GM23338 (cell line): ENCODE measurements around the gene UBE2C. TPM values are rescaled to one million over a fixed set of nuclear protein-coding genes. Genes with fewer than 3 reads are reported as not detected.

Source experiments
- ATAC-seq: fragments of 200-7000 bp; cut with Tn5 transposase; 3 replicates; pipeline ENCODE4 v1.9.1; 2020
- DNase-seq: peaks from one replicate; pipeline ENCODE4 v3.0.0-alpha.2; 2015; ENCODE audit warnings: low spot score
- H2AFZ ChIP-seq: fragments of 200-600 bp; sonication (generic); 2 replicates; pipeline ENCODE4 v1.8.0; 2016; ENCODE audit warnings: antibody characterized with exemption, mild to moderate bottlenecking, moderate library complexity
- H3F3A ChIP-seq: fragments of 200-600 bp; sonication (generic); replicated peaks from 2 replicates; pipeline ENCODE4 v1.8.0; 2017; ENCODE audit warnings: antibody characterized with exemption, mixed run types, low read depth
- H3K27ac ChIP-seq: fragments of 200-600 bp; sonication (generic); 2 replicates; pipeline ENCODE4 v1.6.1; 2016; ENCODE audit warnings: low read depth
- H3K27me3 ChIP-seq: fragments of 200-600 bp; sonication (generic); 2 replicates; pipeline ENCODE4 v1.8.0; 2016; ENCODE audit warnings: mild to moderate bottlenecking, mixed run types, moderate library complexity; ENCODE audit not compliant: insufficient read depth
- H3K36me3 ChIP-seq: fragments of 200-600 bp; sonication (generic); 2 replicates; pipeline ENCODE4 v1.8.0; 2016; ENCODE audit warnings: mild to moderate bottlenecking; ENCODE audit not compliant: insufficient read depth
- H3K4me1 ChIP-seq: fragments of 200-600 bp; sonication (generic); 2 replicates; pipeline ENCODE4 v1.8.0; 2016; ENCODE audit warnings: mild to moderate bottlenecking, moderate library complexity; ENCODE audit not compliant: insufficient read depth
- H3K4me2 ChIP-seq: fragments of 200-600 bp; sonication (generic); 2 replicates; pipeline ENCODE4 v1.7.1; 2017; ENCODE audit warnings: mixed run types
- H3K4me3 ChIP-seq: fragments of 200-600 bp; sonication (generic); 2 replicates; pipeline ENCODE4 v1.6.1; 2016; ENCODE audit warnings: mixed run types
- H3K79me2 ChIP-seq: fragments of 200-600 bp; sonication (generic); replicated peaks from 2 replicates; pipeline ENCODE4 v1.8.0; 2017; ENCODE audit warnings: mild to moderate bottlenecking; ENCODE audit not compliant: insufficient read depth
- H3K9me2 ChIP-seq: fragments of 200-600 bp; sonication (generic); 2 replicates; pipeline ENCODE4 v1.8.0; 2017; ENCODE audit not compliant: insufficient read depth
- H4K20me1 ChIP-seq: fragments of 200-600 bp; sonication (generic); replicated peaks from 2 replicates; pipeline ENCODE4 v1.8.0; 2017; ENCODE audit warnings: mild to moderate bottlenecking; ENCODE audit not compliant: insufficient read depth
- H3K27ac Mint-ChIP-seq: 2 replicates; pipeline ENCODE4 v1.8.0; 2020; ENCODE audit warnings: inconsistent platforms, mild to moderate bottlenecking, moderate library complexity, mixed read lengths
- H3K27me3 Mint-ChIP-seq: 3 replicates; pipeline ENCODE4 v1.8.0; 2022; ENCODE audit warnings: low read depth, mild to moderate bottlenecking, moderate library complexity, mixed read lengths, inconsistent platforms; ENCODE audit not compliant: insufficient read depth, poor library complexity
- H3K36me3 Mint-ChIP-seq: 3 replicates; pipeline ENCODE4 v1.8.0; 2021; ENCODE audit warnings: low read depth, mild to moderate bottlenecking, inconsistent platforms, moderate library complexity, mixed read lengths
- H3K4me1 Mint-ChIP-seq: 3 replicates; pipeline ENCODE4 v1.8.0; 2020; ENCODE audit warnings: mild to moderate bottlenecking, inconsistent platforms, mixed read lengths
- H3K4me3 Mint-ChIP-seq: 3 replicates; pipeline ENCODE4 v1.8.0; 2021; ENCODE audit warnings: moderate library complexity, mild to moderate bottlenecking, inconsistent platforms, mixed read lengths
- H3K9me3 Mint-ChIP-seq: 3 replicates; pipeline ENCODE4 v1.8.0; 2020; ENCODE audit warnings: moderate library complexity, mild to moderate bottlenecking, inconsistent platforms, mixed read lengths
- CREB1 ChIP-seq: fragments of 250-450 bp; sonication (Bioruptor Pico); IDR thresholded peaks from 2 replicates; pipeline ENCODE4 v1.5.0; 2020; ENCODE audit warnings: low read depth, mild to moderate bottlenecking, moderate library complexity
- EZH2 ChIP-seq: fragments of 200-600 bp; sonication (generic); IDR thresholded peaks from one replicate; pipeline ENCODE4 v1.8.0; 2017; ENCODE audit warnings: antibody characterized with exemption, mild to moderate bottlenecking, low read depth; ENCODE audit not compliant: unreplicated experiment
- JUNB ChIP-seq: IDR thresholded peaks from one replicate; pipeline ENCODE4 v1.6.1; 2016; ENCODE audit warnings: antibody characterized with exemption; ENCODE audit not compliant: unreplicated experiment
- STAT1 ChIP-seq: IDR thresholded peaks from one replicate; pipeline ENCODE4 v1.6.1; 2016; ENCODE audit warnings: antibody characterized with exemption; ENCODE audit not compliant: unreplicated experiment
- polyA plus RNA-seq: library from polyadenylated mRNA; unstranded; fragments of >200 nt; fragmentation: Nextera tagmentation; extraction: Ambion mirVana; gene quantifications from 2 replicates; pipeline ENCODE4 v1.2.1, GENCODE V29; 2016
- total RNA-seq: library from RNA; depleted of rRNA; stranded (reverse); fragments of >200 nt; shearing (Covaris generic); gene quantifications from 2 replicates; pipeline ENCODE4 v1.2.3, GENCODE V29; 2014
- TF ChIP-seq, protein P1 (sequence below): IDR thresholded peaks from one replicate; pipeline ENCODE4 v1.6.1; 2018; ENCODE audit warnings: antibody characterized with exemption; ENCODE audit not compliant: unreplicated experiment
- TF ChIP-seq, protein P2 (sequence below), 2 experiments: fragments of 200-600 bp in 1 of 2; sonication (generic) in 1 of 2; conservative IDR thresholded peaks; 2 replicates each; pipeline versions ENCODE4 v1.5.1 to v1.6.1; 2016 to 2017; ENCODE audit warnings: antibody characterized with exemption in 2 of 2, low read depth in 2 of 2, mild to moderate bottlenecking in 2 of 2, moderate library complexity in 1 of 2
- TF ChIP-seq, protein P3 (sequence below): IDR thresholded peaks from 2 replicates; pipeline ENCODE4 v1.6.1; 2016; ENCODE audit warnings: antibody characterized with exemption

Gene UBE2C
- total and polyA plus RNA-seq, 2 experiments from 2014 or later = 247 to 698 TPM

DNA sequence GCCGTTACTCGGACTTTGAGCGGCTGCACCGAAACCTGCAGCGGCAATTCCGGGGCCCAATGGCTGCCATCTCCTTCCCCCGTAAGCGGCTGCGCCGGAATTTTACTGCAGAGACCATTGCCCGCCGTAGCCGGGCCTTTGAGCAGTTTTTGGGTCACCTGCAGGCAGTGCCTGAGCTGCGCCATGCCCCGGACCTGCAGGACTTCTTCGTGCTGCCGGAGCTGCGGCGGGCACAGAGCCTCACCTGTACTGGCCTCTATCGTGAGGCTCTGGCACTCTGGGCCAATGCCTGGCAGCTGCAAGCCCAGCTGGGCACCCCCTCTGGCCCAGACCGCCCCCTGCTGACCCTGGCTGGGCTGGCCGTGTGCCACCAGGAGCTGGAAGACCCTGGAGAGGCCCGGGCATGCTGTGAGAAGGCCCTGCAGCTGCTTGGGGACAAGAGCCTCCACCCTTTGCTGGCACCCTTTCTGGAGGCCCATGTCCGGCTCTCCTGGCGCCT lies 28.3 kb downstream of the UBE2C start:
- Histone ChIP-seq H3K4me2 (no peak overlapping the region), H4K20me1 (peaks cover 7% of the 10 kb centered on the region), H3K4me3 (no peak overlapping the region), H3K27ac (no peak overlapping the region), H3K4me1 (no peaks in the 10 kb centered on the region; the same call in 1 of the 2 replicates), H2AFZ (no peak overlapping the region), H3K9me2 (no peaks in the 10 kb centered on the region), H3K79me2 (no peaks in the 10 kb centered on the region), H3K27me3 (no peaks in the 10 kb centered on the region), H3F3A (peaks cover 12% of the 10 kb centered on the region; the same call in 1 of the 2 replicates), H3K36me3 (peaks cover 10% of the 10 kb centered on the region; the same call in 1 of the 2 replicates)
- ATAC-seq (peak; percentile 49), DNase-seq (no peak)
- TF ChIP-seq, protein P1, sequence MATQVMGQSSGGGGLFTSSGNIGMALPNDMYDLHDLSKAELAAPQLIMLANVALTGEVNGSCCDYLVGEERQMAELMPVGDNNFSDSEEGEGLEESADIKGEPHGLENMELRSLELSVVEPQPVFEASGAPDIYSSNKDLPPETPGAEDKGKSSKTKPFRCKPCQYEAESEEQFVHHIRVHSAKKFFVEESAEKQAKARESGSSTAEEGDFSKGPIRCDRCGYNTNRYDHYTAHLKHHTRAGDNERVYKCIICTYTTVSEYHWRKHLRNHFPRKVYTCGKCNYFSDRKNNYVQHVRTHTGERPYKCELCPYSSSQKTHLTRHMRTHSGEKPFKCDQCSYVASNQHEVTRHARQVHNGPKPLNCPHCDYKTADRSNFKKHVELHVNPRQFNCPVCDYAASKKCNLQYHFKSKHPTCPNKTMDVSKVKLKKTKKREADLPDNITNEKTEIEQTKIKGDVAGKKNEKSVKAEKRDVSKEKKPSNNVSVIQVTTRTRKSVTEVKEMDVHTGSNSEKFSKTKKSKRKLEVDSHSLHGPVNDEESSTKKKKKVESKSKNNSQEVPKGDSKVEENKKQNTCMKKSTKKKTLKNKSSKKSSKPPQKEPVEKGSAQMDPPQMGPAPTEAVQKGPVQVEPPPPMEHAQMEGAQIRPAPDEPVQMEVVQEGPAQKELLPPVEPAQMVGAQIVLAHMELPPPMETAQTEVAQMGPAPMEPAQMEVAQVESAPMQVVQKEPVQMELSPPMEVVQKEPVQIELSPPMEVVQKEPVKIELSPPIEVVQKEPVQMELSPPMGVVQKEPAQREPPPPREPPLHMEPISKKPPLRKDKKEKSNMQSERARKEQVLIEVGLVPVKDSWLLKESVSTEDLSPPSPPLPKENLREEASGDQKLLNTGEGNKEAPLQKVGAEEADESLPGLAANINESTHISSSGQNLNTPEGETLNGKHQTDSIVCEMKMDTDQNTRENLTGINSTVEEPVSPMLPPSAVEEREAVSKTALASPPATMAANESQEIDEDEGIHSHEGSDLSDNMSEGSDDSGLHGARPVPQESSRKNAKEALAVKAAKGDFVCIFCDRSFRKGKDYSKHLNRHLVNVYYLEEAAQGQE = no peak
- TF ChIP-seq, protein P2, sequence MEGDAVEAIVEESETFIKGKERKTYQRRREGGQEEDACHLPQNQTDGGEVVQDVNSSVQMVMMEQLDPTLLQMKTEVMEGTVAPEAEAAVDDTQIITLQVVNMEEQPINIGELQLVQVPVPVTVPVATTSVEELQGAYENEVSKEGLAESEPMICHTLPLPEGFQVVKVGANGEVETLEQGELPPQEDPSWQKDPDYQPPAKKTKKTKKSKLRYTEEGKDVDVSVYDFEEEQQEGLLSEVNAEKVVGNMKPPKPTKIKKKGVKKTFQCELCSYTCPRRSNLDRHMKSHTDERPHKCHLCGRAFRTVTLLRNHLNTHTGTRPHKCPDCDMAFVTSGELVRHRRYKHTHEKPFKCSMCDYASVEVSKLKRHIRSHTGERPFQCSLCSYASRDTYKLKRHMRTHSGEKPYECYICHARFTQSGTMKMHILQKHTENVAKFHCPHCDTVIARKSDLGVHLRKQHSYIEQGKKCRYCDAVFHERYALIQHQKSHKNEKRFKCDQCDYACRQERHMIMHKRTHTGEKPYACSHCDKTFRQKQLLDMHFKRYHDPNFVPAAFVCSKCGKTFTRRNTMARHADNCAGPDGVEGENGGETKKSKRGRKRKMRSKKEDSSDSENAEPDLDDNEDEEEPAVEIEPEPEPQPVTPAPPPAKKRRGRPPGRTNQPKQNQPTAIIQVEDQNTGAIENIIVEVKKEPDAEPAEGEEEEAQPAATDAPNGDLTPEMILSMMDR (conservative IDR thresholded peaks at IDR 0.05; ENCODE audit: low read depth in 2 of 2) = peak in 1 of 2 experiments; percentile 45; a peak in 2 of 4 replicates
- Mint-ChIP-seq H3K4me1 (no peaks in the 10 kb centered on the region; the same call in 2 of the 3 replicates), H3K36me3 (peaks cover 33% of the 10 kb centered on the region), H3K4me3 (no peak overlapping the region), H3K9me3 (no peaks in the 10 kb centered on the region), H3K27me3 (peaks cover 7% of the 10 kb centered on the region), H3K27ac (no peak overlapping the region)

DNA sequence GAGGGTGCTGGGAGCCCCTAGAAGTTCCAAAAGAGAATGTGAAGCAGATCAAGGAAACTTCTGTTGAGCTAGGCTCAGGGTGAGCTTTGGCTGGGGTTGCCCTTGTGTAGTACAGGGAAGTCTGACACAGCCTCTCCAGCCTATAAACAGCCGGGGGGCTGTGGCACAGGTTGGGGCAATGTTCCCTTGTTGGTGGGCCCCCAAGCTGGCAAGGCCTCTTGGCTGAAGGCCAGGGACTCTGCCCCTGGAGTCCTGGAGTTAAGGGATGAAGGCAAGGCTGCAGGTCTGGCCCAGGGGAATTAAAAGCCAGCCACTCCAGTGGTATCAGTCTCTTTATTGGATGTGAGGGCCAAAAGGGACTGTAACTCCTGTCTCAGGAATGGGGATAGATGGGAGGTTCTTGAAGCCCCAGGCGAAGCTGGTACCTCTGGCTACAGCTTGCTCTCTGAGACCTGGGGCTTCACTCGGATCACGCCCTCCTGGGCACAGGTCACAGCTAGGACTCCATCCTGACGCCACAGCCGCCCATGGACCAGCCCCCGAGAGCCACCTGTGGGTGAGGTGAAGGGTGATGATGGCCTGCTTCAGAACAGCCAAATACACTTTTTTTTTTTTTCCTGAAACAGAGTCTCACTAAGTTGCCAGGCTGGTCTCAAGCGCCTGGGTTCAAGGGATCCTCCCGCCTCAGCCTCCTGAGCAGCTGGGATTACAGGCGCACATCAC lies 29.1 kb downstream of the UBE2C start:
- H3K27me3 ChIP-seq = no peaks in the 10 kb centered on the region
- Mint-ChIP-seq H3K4me3 (no peak overlapping the region), H3K27ac (no peak overlapping the region), H3K27me3 (peaks cover 7% of the 10 kb centered on the region), H3K36me3 (peaks cover 33% of the 10 kb centered on the region), H3K4me1 (no peaks in the 10 kb centered on the region), H3K9me3 (no peaks in the 10 kb centered on the region)
- no peak overlapping the region for H3K27ac ChIP-seq
- no peaks in the 10 kb centered on the region for H3K9me2 ChIP-seq
- TF ChIP-seq JUNB (no peak), CREB1 (CRISPR knock-in tag) (no peak), STAT1 (no peak), EZH2 (no peak)
- TF ChIP-seq, protein P1 = no peak
- TF ChIP-seq, protein P3, sequence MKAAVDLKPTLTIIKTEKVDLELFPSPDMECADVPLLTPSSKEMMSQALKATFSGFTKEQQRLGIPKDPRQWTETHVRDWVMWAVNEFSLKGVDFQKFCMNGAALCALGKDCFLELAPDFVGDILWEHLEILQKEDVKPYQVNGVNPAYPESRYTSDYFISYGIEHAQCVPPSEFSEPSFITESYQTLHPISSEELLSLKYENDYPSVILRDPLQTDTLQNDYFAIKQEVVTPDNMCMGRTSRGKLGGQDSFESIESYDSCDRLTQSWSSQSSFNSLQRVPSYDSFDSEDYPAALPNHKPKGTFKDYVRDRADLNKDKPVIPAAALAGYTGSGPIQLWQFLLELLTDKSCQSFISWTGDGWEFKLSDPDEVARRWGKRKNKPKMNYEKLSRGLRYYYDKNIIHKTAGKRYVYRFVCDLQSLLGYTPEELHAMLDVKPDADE = no peak
- TF ChIP-seq, protein P2 (conservative IDR thresholded peaks at IDR 0.05; ENCODE audit: low read depth in 2 of 2) = no peak
- ATAC-seq = no peak
- no peak for DNase-seq
- no peaks in the 10 kb centered on the region; the same call in 1 of the 2 replicates for H3K4me1 ChIP-seq
- H3K4me2 ChIP-seq = no peak overlapping the region
- no peak overlapping the region for H2AFZ ChIP-seq
- no peak overlapping the region for H3K4me3 ChIP-seq
- H4K20me1 ChIP-seq = peaks cover 7% of the 10 kb centered on the region
- peaks cover 12% of the 10 kb centered on the region for H3F3A ChIP-seq
- peaks cover 15% of the 10 kb centered on the region; the same call in 1 of the 2 replicates for H3K36me3 ChIP-seq
- H3K79me2 ChIP-seq = no peaks in the 10 kb centered on the region
